Kidney epithelial cell (primary cell): ENCODE measurements around the gene CEBPB. TPM values are rescaled to one million over a fixed set of nuclear protein-coding genes. Genes with fewer than 3 reads are reported as not detected.

Source experiments
- DNase-seq: peaks from one replicate; pipeline ENCODE4 v3.0.0-alpha.2; 2010; ENCODE audit warnings: low read depth
- H3K27me3 ChIP-seq: 2 replicates; pipeline ENCODE4 v1.6.0; 2011; ENCODE audit warnings: low read length; ENCODE audit not compliant: control insufficient read depth, insufficient read depth
- H3K36me3 ChIP-seq: 2 replicates; pipeline ENCODE4 v1.5.1; 2011; ENCODE audit warnings: low read length; ENCODE audit not compliant: control insufficient read depth, insufficient read depth
- H3K4me3 ChIP-seq: 2 replicates; pipeline ENCODE4 v1.5.1; 2011; ENCODE audit warnings: low read depth, mild to moderate bottlenecking, control low read depth, low read length
- CTCF ChIP-seq: IDR thresholded peaks from 2 replicates; pipeline ENCODE4 v1.5.1; 2011; ENCODE audit warnings: mild to moderate bottlenecking, moderate library complexity, low read length, control low read depth, inconsistent platforms; ENCODE audit not compliant: insufficient read depth, poor library complexity, severe bottlenecking
- total RNA-seq: library from RNA; depleted of rRNA; stranded (reverse); fragments of >200 nt; gene quantifications from 2 replicates; pipeline ENCODE4 v1.2.3, GENCODE V29; 2015

Gene CEBPB
- total RNA-seq, 1 donor from 2014 or later: 105 TPM

GRCh38 chr20:50191065-50191543 is 474 bp downstream of the CEBPB start:
- no peak for TF ChIP-seq CTCF
- Histone ChIP-seq H3K4me3 (peak overlapping the region; percentile 94), H3K36me3 (peaks cover 6% of the 10 kb centered on the region), H3K27me3 (no peaks in the 10 kb centered on the region)
- no peak for DNase-seq

- Histone ChIP-seq H3K36me3 (peaks cover 6% of the 10 kb centered on the region), H3K4me3 (peak overlapping the region; percentile 94), H3K27me3 (no peaks in the 10 kb centered on the region)
- no peak for DNase-seq
- no peak for TF ChIP-seq CTCF
Observed at GRCh38 chr20:50191544-50192363, 1.1 kb downstream of the CEBPB start.

- no peaks in the 10 kb centered on the region for H3K27me3 ChIP-seq
- H3K36me3 ChIP-seq: peaks cover 6% of the 10 kb centered on the region
- DNase-seq: no peak
- no peak for TF ChIP-seq CTCF
- H3K4me3 ChIP-seq: peak overlapping the region; percentile 94
Observed at GRCh38 chr20:50192364-50193198, 2.0 kb downstream of the CEBPB start.

- H3K36me3 ChIP-seq: peaks cover 6% of the 10 kb centered on the region
- no peaks in the 10 kb centered on the region for H3K27me3 ChIP-seq
- no peak for DNase-seq
- no peak for TF ChIP-seq CTCF
- H3K4me3 ChIP-seq: peak overlapping the region; percentile 94
Observed at GRCh38 chr20:50193199-50193835, 2.7 kb downstream of the CEBPB start.

GRCh38 chr20:50193836-50194421 is 3.3 kb downstream of the CEBPB start:
- DNase-seq: no peak
- TF ChIP-seq CTCF: no peak

More at GRCh38 chr20:50193836-50194421, 3.3 kb downstream of the CEBPB start:
- H3K4me3 ChIP-seq: peak overlapping the region; percentile 94
- no peaks in the 10 kb centered on the region for H3K27me3 ChIP-seq
- H3K36me3 ChIP-seq: peaks cover 6% of the 10 kb centered on the region
